ENCODE data around the gene CYFIP2. TPM values are rescaled to one million over a fixed set of nuclear protein-coding genes. Genes with fewer than 3 reads are reported as not detected.

Gene CYFIP2
- polyA plus RNA-seq, 3 donors: 114 to 135 (median 126) TPM

GRCh38 chr5:157352756-157353340 is 86.9 kb downstream of the CYFIP2 start:
- no peak for DNase-seq (ENCODE audit: low read depth in 3 of 3, low spot score in 2 of 3)

- no peak for DNase-seq (ENCODE audit: low read depth in 3 of 3, low spot score in 2 of 3)
Measured at GRCh38 chr5:157354800-157355199, 88.9 kb downstream of the CYFIP2 start.

GRCh38 chr5:157356576-157356975 is 90.7 kb downstream of the CYFIP2 start:
- DNase-seq (ENCODE audit: low read depth in 3 of 3, low spot score in 2 of 3): no peak

- DNase-seq (ENCODE audit: low read depth in 3 of 3, low spot score in 2 of 3): no peak
Measured at GRCh38 chr5:157357823-157358222, 91.9 kb downstream of the CYFIP2 start.

GRCh38 chr5:157358871-157359270 is 92.9 kb downstream of the CYFIP2 start:
- DNase-seq (ENCODE audit: low read depth in 3 of 3, low spot score in 2 of 3): no peak

- no peak for DNase-seq (ENCODE audit: low read depth in 3 of 3, low spot score in 2 of 3)
Measured at GRCh38 chr5:157359356-157360055, 93.6 kb downstream of the CYFIP2 start.

- DNase-seq (ENCODE audit: low read depth in 3 of 3, low spot score in 2 of 3): no peak
Measured at GRCh38 chr5:157362012-157362411, 96.1 kb downstream of the CYFIP2 start.

- DNase-seq (ENCODE audit: low read depth in 3 of 3, low spot score in 2 of 3): no peak
Measured at GRCh38 chr5:157362502-157362901, 96.6 kb downstream of the CYFIP2 start.

GRCh38 chr5:157362982-157363381 is 97.1 kb downstream of the CYFIP2 start:
- no peak for DNase-seq (ENCODE audit: low read depth in 3 of 3, low spot score in 2 of 3)

GRCh38 chr5:157365732-157366131 is 99.8 kb downstream of the CYFIP2 start:
- DNase-seq (ENCODE audit: low read depth in 3 of 3, low spot score in 2 of 3): no peak

GRCh38 chr5:157366741-157367674 is 101.1 kb downstream of the CYFIP2 start:
- no peak for DNase-seq (ENCODE audit: low read depth in 3 of 3, low spot score in 2 of 3)

- no peak for DNase-seq (ENCODE audit: low read depth in 3 of 3, low spot score in 2 of 3)
Measured at GRCh38 chr5:157369507-157369906, 103.6 kb downstream of the CYFIP2 start.

GRCh38 chr5:157370967-157371366 is 105.0 kb downstream of the CYFIP2 start:
- DNase-seq (ENCODE audit: low read depth in 3 of 3, low spot score in 2 of 3): no peak

- DNase-seq (ENCODE audit: low read depth in 3 of 3, low spot score in 2 of 3): no peak
Measured at GRCh38 chr5:157371655-157372471, 105.9 kb downstream of the CYFIP2 start.

- DNase-seq (ENCODE audit: low read depth in 3 of 3, low spot score in 2 of 3): no peak
Measured at GRCh38 chr5:157372472-157372822, 106.5 kb downstream of the CYFIP2 start.

GRCh38 chr5:157378509-157378908 is 112.6 kb downstream of the CYFIP2 start:
- no peak for DNase-seq (ENCODE audit: low read depth in 3 of 3, low spot score in 2 of 3)

- no peak for DNase-seq (ENCODE audit: low read depth in 3 of 3, low spot score in 2 of 3)
Measured at GRCh38 chr5:157379983-157380382, 114.1 kb downstream of the CYFIP2 start.

- DNase-seq (ENCODE audit: low read depth in 3 of 3, low spot score in 2 of 3): no peak
Measured at GRCh38 chr5:157381746-157382145, 115.8 kb downstream of the CYFIP2 start.

GRCh38 chr5:157382996-157383800 is 117.3 kb downstream of the CYFIP2 start:
- no peak for DNase-seq (ENCODE audit: low read depth in 3 of 3, low spot score in 2 of 3)
